Stimulated activated naive CD8-positive, alpha-beta T cell treated with anti-CD3 and anti-CD28 coated beads, Interleukin-15, Interleukin-2, amounts not matched to agents 100 U/mL and 50 U/mL, for 24 hours (primary cell): ENCODE data around the gene ST6GALNAC2.
"Not testable (repeated sequence)": the region's sequence is repeated elsewhere in the genome, so short reads cannot be mapped to it uniquely, and the experiment has no call there.

Experiments used
- ATAC-seq: fragments of 150-1000 bp; cut with Tn5 transposase; one replicate; pipeline ENCODE4 v1.10.0; 2021
- DNase-seq: peaks from one replicate; pipeline ENCODE4 v3.0.0; 2021

ST6GALNAC2 gene

DNA sequence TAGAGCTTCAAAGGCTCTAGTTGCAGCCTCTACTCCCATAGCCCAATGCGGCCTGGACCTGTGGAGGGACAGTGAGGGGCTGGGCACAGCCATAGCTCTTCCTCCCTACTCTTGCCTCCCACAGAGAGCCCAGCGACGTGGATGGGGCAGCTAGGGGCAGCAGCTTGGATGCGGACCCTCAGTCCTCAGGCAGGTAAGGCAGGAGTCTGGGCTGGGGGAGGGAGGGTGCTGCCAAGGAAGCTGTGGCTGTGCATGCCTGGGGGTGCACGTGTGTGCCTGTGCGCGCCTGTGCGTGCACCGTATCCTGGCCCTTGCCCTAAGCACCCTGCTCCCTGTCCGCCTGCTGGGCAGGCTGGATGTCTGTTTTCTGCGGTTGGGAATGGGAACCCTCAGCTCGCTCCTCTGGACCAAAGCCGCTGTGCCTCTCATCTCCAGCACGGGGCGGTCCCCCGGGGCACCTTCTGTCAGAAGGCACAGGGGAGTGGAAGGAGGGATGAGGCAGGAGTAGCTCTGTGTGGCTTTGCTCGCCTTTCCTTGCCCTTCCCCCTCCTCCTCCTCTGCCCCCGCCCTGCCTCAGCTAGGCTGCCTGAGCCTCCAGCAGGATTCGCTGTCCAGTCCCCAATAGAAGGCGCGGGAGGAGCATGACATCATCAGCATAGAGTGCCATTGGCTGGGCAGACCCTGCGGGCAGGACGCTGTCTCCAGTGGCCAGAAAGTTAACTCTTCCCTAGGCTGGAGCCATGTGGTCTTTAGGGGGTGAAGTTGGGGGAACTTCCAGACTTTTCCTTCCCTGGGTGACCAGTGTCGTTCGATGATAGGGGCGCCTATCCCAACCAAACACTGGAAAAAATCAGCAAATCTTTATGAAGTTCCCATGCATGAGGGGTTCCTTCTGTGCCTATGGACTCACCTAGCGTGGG is 45.0 kb downstream of the ST6GALNAC2 start:
- ATAC-seq (peak; percentile 48), DNase-seq (peak; percentile 39)

DNA sequence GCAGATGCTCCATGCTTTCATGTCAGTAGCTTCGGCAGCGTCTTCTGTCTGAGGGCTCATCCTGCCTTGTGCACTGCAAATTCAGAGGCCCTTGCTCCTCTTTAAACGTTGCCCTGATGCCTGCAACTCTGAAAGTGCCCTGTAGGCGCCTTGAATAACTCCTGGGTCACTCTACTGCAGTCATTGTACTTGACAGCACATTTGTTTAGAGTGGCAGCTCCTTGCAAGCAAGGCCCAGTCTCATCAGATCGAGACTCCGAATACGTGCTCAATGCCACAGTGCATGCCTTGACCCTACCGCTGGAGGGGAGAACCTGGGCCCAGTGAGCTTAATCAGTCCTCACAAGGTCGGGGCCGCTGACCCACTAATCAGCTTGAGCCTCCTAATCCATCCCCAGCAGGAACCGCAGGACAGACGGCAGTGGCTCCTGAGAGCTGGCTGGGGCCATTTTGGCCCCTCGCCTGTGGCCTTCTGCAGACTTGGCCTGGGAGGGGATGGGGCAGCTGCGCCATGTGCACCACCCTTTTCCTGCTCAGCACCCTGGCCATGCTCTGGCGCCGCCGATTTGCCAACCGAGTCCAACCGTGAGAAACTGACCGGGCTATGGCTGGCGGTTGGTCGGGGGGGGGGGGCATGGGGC is 45.9 kb downstream of the ST6GALNAC2 start, which contains the start of gene PRCD:
Gene PRCD, plus strand, starts transcription at position 414 of the 641 bp plus-strand sequence. Its CDS starts 98 bp downstream, at position 512.
- ATAC-seq (no peak), DNase-seq (no peak)

DNA sequence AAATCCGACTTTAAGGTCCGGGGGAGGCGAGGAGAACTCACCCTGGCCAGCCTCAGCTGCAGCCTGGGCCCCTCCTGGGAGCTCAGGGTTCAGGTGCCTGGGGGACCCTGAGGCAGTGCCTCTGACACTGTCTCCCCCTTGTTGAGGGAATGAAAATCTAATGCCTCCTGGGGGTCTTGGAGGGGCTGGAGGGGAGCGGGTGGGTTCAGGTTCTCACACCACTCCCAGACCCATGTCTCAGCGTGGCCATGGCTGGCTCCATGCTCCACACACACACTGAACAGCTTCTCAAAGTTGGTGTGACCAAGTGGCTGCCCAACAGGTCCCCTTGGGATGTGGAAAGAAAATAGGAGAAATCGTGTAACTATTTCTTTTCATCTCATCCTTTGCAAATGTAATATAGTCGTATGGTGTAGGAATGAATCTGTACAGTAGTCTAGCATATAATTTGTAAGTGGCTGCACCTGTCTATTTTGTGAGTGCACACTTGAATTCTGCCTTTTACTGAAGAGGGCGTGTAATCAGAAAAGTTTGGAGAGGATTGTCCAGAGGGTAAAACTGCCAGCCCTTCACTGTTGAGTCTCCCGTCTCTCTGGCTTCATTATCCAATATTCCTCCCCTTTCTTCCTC is 46.6 kb downstream of the ST6GALNAC2 start:
- no peak for ATAC-seq
- no peak for DNase-seq

DNA sequence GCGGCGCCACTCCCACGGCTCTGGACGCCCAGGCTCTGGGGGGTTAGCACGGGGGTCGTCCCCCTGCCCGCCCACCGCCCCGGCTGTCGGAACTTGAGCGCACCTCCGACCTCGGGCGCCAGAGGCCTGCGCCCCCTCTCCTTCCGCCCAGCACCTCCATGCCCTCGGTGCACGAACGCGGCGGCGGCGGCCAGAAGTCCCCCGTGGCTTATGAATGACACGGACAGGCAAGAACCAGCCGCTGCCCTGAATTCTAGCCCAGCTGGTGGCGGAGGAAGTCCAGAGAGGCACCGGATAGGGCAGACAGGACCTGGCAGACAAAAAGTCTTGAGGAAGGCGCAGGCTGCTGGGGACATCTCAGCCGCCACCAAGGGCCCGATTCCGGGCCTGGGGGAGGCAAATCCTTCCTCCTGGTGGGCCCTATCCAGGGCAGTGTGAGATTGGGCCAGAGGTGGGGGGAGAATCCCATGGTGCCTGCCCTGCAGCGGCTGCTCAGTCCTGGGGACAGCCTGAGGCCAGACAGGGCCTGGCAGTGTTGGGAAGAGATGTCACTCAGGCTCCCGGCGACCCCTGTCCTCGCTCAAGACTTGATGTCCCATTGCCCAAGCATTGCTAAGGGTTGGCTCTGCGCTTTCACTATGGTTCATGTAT is 47.3 kb downstream of the ST6GALNAC2 start:
- ATAC-seq (no peak), DNase-seq (no peak)

DNA sequence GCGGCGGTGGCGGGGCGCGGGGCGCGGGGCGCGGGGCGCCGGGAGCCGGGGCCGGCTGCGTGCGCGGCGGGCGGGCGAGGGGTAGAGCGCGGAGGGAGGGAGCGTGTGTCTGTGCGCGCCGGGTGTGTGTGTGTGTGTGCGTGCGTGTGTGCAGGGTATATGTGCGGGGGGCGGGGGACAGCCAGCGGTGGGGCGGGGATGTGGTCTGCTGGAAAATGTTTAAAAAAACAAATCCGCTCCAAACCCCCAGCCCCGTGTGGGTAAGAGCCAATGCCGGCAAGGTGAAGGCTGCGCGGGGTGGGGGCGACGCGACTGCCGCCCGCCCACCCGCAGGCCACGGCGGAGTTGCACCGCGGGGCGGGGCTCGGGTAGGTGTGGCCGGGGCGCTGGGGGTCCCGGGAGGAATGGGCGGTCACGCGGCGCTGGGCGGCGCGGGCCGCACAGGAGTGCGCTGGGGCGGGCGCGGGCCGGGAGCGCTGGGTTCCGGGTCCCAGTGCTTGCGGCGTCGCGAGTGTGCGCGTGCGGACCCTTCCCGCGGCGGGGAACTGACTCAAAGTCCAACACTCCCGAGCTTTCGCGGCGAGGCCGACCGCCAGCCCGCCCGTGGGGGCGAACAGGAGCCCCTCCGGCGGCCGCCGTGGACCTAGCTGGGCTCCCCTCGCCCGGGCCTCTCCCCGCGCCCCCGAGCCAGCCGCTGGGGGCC is 47.9 kb downstream of the ST6GALNAC2 start, which contains the start of gene CYGB:
Gene CYGB, minus strand, starts transcription at position 132 of the 703 bp plus-strand sequence. CDS start 167 bp downstream, outside the sequence.
- ATAC-seq (no peak), DNase-seq (no peak)

DNA sequence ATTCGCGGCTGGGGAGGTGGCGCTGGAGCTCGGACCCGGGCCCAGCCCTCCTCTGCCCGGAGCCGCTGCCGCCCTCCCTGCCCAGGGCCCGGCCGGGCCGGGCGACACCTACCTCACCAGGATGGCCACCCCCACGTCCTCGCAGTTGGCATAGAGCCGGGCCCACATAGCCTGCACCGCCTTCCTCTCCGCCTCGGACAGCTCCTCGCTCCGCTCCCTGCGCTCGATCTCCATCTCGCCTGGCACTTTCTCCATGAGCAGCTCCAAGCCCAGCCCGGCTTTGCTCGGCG is 48.4 kb downstream of the ST6GALNAC2 start:
- no peak for ATAC-seq

DNA sequence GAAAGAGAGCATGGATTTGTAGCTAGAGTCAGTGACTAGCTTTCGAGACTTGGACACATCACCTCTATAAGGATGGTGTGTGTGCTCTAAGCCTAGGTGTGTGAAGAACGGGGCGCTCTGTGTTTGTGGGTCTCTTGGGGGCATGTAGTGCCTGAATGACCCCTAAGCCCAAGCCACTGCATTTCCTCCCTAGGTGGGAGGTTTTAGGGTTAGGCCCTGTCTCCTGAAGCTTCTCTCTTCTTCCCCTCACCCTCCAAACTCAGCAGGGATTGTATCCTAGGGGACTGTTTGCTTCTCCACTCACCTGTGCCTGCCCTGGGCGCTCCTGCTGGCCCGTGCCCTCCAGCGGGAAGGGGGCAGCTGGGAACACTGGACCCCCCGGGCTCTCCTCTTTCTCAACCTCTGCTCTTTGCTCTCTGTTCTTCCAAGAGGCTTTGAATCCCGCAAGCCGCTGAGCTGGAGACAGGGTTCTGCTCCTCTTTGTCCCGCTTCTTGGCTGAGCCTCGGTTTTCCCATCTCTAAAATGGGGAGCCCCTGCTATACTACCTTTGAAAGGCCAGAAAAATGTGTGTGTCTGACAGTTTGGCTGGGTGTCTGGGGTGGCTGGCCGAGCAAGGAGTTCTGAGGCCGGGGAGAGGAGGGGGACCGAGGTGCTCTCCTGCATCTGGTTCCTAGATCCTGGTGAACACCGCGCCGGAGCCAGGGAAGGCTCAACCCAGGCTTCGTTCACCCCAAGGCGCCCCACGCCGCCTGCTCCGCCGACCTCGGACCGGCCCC is 49.0 kb downstream of the ST6GALNAC2 start:
- no peak for ATAC-seq
- DNase-seq = no peak

More for the DNA sequence above, 48.4 kb downstream of the ST6GALNAC2 start:
- DNase-seq = no peak

DNA sequence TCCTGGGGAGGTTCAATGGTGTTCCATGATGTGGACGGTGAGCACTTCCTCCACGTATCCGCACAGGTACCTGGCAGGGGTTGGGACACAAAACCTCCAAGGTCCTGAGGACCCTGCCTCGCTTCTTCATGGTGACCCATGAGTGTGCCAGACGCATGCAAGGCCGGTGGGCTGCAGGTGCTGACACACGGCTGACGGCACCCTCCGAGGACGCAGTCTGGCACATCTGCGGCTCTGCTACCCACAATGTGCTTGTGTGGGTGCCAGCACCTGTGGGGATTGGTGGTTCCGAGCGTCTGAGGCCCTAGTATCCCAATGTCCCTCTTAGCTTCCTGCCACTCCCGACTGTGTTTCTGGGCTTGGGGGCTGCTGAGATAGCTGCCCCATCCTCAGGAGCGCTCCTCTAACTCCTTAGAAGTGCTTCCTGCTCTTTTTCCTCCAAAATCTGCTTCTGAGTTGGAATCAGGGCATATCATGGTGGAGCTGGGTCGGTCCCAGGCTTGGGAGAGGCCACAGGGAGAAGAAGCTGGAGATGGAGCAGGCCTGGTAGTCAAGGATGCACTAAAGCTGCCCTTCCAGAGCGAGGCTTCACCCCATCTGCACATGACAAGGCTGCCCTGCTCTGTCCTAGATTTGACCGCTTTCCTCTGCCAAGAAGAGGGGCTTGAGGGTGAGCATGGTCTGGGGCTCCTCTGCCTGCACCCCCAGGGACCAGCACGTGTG is 49.7 kb downstream of the ST6GALNAC2 start:
- no peak for ATAC-seq

DNA sequence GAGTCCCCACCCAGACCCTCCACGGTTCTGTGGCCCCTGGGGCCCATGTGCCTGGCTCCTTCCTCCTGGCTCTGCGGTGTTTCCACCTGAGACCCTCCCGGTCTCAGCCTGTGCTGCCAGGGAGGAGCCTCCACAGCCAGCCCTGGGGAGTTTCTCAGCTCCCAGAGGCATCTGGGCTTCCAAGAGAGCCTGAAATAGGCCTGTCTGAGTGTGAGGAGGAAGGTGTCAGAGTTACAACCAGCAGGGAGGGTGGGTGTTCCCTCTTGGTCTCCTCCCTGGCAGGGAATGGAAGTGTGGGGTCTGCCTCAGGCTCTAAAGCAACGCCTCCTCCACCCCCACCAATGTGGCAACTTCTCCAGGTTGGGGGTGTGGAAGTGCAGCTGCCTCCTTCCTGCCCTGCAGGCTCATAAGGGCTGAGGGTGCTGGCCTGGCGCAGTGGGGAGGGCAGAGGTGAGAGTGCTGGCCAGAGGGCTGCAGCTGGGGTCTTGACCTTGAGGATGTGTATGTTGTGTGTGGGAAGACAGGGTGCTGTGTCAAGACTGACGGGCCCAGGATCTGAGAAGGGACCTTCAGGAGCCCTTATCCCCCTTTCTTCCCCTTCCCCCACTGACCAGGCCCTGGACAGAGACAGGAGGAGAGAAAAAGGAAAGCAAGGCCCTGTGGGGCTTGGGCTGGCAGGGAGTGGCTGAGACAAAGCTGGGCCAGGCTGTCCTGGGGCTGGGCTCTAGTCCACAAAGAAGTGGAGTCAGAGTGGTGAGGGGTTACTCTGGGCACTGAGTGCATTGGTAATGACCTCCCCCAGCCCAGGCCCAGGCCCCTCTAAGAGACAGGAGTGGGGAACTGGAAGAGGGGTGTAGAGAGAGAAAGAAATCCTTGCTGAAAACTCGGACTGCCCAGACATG is 50.6 kb downstream of the ST6GALNAC2 start:
- ATAC-seq (no peak), DNase-seq (no peak)

More for the DNA sequence above, 49.7 kb downstream of the ST6GALNAC2 start:
- DNase-seq = no peak

DNA sequence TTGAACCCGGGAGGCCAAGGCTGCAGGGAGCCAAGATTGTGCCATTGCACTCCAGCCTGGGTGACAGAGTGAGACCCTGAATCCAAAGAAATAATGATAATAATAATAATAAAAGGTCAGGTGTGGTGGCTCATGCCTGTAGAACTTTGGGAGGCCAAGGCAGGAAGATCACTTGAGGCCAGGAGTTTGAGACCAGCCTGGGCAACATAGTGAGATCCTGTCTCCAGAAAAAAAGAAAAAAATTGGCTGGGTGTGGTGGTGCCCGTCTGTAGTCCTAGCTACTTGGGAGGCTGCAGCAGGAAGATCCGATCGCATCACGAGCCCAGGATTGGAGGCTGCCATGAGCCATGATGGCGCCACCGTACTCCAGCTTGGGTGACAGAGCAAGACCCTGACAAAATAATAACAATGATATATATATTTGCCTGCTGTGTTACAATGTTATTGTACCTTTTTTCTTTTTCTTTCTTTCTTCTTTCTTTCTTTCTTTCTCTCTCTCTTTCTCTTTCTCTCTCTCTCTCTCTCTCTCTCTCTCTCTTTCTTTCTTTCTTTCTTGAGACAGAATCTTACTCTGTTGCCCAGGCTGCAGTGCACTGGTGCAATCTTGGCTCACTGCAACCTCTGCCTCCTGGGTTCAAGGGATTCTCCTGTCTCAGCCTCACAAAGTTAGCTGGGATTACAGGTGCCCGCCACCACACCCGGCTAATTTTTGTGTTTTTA is 51.9 kb downstream of the ST6GALNAC2 start:
- not testable (repeated sequence) for ATAC-seq, DNase-seq

DNA sequence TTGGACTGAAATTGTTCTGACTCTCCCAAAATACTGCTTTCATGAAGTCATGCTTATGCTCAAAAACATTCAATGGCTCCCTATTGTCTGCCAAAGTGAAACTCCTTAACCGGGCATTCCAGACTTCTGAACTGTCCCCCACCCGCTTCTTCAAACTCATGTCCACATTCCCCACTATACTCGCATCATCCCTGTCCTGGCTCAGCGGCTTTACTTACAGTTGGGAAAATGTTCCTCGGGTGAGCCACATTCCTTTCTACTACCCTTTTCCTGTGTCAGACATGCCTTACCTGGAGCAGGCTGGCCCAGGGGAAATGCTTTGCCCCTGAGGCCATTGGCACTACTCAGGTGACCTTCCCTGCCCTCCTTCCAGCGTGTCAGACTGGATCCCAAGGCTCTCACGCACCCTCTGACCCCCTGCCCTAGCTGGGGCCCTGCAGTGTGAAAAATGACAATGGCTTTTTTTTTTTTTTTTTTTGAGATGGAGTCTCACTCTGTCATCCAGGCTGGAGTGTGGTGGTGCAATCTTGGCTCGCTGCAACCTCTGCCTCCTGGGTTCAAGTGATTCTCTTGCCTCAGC is 53.5 kb downstream of the ST6GALNAC2 start:
- ATAC-seq (no peak), DNase-seq (no peak)

DNA sequence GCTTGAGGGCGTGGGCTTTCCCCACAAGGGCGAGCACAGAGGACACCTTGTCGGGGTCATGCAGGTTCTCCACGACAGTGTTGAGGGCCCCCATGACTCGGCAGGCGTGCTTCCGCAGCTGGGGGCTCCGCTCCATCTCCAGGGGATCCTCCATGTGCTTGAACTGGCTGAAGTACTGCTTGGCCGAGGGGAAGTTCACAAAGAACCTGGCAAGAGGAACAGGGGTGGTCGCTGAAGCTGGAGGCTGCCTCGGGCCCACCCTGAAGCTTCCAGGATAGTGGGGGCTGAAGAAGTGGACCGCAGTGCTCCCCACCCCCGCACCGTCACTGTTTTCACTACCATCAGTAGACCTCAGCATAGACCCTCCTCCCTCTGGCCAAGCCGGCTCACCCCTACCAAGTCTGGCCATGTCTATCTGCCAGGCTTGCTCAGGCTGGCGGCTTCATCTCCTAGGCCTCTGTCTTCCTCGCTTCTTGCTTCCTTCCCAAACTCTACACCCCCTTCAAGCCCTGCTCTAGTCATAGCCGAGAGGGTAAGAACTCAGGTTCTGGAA is 54.1 kb downstream of the ST6GALNAC2 start:
- ATAC-seq = no peak
- no peak for DNase-seq

DNA sequence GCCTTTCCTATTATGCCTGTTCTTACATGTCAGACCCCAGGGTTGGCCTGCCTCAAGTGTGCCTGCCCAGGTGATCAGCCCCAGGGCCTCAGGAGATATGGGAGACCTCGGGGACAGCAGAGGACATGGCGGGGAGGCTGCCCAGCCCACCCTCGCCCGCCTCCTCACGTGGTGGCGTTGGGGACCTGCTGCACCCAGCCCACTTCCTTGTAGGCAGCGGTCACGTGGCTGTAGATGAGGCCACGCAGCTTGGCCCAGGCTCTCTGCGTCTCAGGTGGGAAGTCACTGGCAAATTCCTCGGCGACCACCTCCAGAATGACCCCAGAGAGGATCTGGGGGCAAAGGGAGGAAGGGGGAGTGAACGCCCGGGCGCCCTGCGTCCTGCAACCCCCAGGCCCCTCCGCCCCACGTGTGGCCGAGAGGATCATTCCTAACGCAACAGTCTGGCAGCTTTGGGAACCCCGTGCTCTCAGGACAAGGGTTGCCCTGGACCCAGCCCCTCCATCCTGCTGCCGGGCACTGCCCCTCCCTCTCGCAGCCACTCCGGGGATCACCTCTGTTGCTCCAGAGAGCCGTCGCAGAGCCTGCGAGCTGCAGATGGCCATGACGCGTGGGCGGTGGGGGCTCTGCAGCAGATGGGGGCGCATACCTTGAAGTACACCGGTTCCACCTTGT is 54.7 kb downstream of the ST6GALNAC2 start:
- ATAC-seq (no peak), DNase-seq (no peak)

DNA sequence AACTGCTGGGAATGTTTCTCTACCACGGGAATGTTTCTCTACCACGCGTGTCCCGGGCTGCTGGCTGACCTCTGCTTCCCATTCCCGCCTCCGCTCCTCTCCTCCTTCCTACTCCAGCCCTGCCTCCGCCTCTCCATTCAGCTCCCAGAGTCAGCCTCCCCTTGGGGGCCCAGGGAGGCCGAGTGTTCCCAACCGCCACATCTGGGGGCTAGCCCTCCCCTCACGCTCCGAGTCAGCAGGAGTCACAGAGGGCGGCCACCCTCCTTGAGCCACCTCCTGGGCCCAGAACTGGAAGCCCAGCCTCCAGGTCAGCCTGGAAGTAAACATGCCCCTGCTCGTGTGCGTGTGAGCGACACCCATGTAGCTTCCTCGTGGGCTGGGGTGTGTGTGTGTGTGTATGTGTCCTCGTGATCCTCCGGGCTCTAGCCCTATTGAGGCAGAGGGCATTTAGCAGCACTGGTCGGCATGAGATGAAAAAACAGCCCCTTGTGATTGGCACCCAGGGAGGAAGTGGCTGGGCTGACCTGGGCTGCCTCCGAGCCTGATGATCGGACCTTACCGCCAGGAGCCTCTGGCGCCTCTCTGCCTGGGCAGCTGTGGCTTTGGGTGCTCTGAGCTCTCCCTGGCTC is 55.5 kb downstream of the ST6GALNAC2 start:
- DNase-seq = no peak
- no peak for ATAC-seq

DNA sequence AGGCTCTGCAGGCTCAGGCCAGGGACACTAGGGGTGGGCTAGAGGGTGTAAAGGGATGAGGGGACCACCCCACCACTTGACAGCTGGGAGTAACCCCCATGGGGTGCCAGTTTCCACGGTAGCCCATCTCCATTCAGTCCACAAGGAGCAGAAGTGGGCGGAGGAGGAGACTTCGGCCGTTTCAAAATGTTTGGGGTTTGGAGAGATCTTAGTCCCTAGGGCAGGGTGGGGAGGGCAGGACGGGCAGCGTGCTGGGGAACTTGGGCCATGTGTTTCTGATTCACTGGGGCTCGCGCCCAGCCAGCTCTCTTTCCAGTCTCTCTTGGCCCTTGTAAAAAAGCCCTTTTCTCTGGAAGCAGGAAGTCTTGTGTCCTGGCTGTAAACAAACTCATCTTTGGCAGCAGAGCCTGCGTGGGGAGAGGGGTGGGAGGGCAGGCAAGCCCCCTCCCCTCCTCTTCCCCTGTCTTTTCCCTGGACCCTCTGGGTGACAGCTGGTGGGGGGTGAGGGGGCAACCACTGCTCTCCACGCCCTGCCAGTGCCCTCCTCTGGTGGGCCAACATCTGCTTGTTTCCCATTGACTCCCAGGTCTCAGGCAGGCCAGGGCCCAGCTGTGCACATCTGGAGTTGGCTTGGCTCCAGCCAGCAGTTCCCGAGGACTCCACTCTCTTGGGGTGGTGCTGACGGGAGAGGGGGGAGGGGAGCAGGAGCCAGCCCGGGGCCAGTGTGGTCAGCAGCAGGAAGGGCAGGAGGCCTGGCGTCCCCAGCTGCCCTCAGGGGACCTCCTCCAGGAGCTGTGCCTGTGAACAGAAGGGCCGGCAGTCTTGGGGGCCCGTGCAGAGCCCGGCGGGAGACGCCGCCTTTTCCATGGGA is 56.2 kb downstream of the ST6GALNAC2 start:
- ATAC-seq (no peak), DNase-seq (no peak)
